Endothelial cell of umbilical vein (primary cell): ENCODE data around the gene MCTP1. TPM values are rescaled to one million over a fixed set of nuclear protein-coding genes. Genes with fewer than 3 reads are reported as not detected.

Source experiments
- BruUV-seq: library from RNA; stranded (reverse); fragments of 400-500 nt; replicated peaks from 2 replicates; lab custom pipeline; 2021; lab: Mats Ljungman, UMichigan
- CTCF ChIA-PET: fragments of 300-600, 350-600 bp; sonication (Branson Sonifier 250); formaldehyde crosslinking; loops from one replicate; lab custom pipeline; 2021; ENCODE audit warnings: antibody characterized with exemption, inconsistent platforms; lab: Charles Lee
- POLR2A ChIA-PET: fragments of 300-600, 350-600 bp; sonication (Branson Sonifier 250); formaldehyde crosslinking; loops from one replicate; lab custom pipeline; 2021; ENCODE audit warnings: antibody characterized with exemption, inconsistent platforms; lab: Charles Lee
- DNase-seq: peaks from one replicate; pipeline ENCODE4 v3.0.0-alpha.2; 2011; ENCODE audit warnings: low read depth, low spot score
- FAIRE-seq: peaks from 2 replicates; lab custom pipeline; 2011; peaks lifted over from hg19 to GRCh38; lab: Jason Lieb, UNC
- H2AFZ ChIP-seq: 2 replicates; pipeline ENCODE4 v1.6.0; 2012; ENCODE audit warnings: low read depth, low read length, control low read depth, inconsistent platforms
- H3K27ac ChIP-seq: 2 replicates; pipeline ENCODE4 v1.5.1; 2011; ENCODE audit warnings: low read depth, mild to moderate bottlenecking, control low read depth, low read length, moderate library complexity; ENCODE audit not compliant: insufficient read depth
- H3K27me3 ChIP-seq, 2 experiments: 2 replicates each; pipeline versions ENCODE4 v1.6.0 to v1.6.1; 2011; ENCODE audit warnings: low read length in 2 of 2, mixed read lengths in 1 of 2; ENCODE audit not compliant: control insufficient read depth in 2 of 2, insufficient read depth in 2 of 2
- H3K36me3 ChIP-seq, 2 experiments: 2 replicates in 1 of 2; 3 replicates in 1 of 2; pipeline ENCODE4 v1.5.1; 2011; ENCODE audit warnings: low read length in 2 of 2, mild to moderate bottlenecking in 1 of 2, moderate library complexity in 1 of 2; ENCODE audit not compliant: control insufficient read depth in 2 of 2, insufficient read depth in 2 of 2; ENCODE audit errors: extremely low read depth in 1 of 2
- H3K4me1 ChIP-seq: 3 replicates; pipeline ENCODE4 v1.5.1; 2011; ENCODE audit warnings: mild to moderate bottlenecking, low read length; ENCODE audit not compliant: control insufficient read depth, insufficient read depth; ENCODE audit errors: extremely low read depth
- H3K4me2 ChIP-seq: 2 replicates; pipeline ENCODE4 v1.6.1; 2011; ENCODE audit warnings: low read length, control low read depth, mixed read lengths; ENCODE audit not compliant: insufficient read depth
- H3K4me3 ChIP-seq, 3 experiments: fragments of 200-600 bp in 1 of 3; sonication (generic), shearing (Covaris generic) in 1 of 3; replicated peaks in 1 of 3; 2 replicates each; pipeline ENCODE4 v1.5.1; 2011 to 2016; ENCODE audit warnings: control low read depth in 3 of 3, low read length in 3 of 3, mild to moderate bottlenecking in 2 of 3, inconsistent platforms in 1 of 3, low read depth in 1 of 3, moderate library complexity in 1 of 3; ENCODE audit not compliant: insufficient read depth in 1 of 3
- H3K79me2 ChIP-seq: 2 replicates; pipeline ENCODE4 v1.6.0; 2012; ENCODE audit warnings: low read length, inconsistent platforms; ENCODE audit not compliant: control insufficient read depth, insufficient read depth
- H3K9ac ChIP-seq: replicated peaks from 2 replicates; pipeline ENCODE3; 2011; ENCODE audit warnings: low read length, control low read depth; ENCODE audit not compliant: insufficient read depth; ENCODE audit errors: extremely low read depth
- H3K9me1 ChIP-seq: replicated peaks from 3 replicates; pipeline ENCODE4 v1.6.0; 2011; ENCODE audit warnings: mild to moderate bottlenecking, low read length; ENCODE audit not compliant: control insufficient read depth, insufficient read depth; ENCODE audit errors: extremely low read depth
- H3K9me3 ChIP-seq: replicated peaks from 2 replicates; pipeline ENCODE4 v1.5.1; 2012; ENCODE audit warnings: low read length, inconsistent platforms; ENCODE audit not compliant: control insufficient read depth, insufficient read depth
- H4K20me1 ChIP-seq: replicated peaks from 2 replicates; pipeline ENCODE3; 2011; ENCODE audit warnings: mild to moderate bottlenecking, low read length; ENCODE audit not compliant: control insufficient read depth, insufficient read depth; ENCODE audit errors: extremely low read depth
- EZH2 ChIP-seq: IDR thresholded peaks from 2 replicates; pipeline ENCODE4 v1.6.1; 2012; ENCODE audit warnings: borderline replicate concordance, low read depth, mild to moderate bottlenecking, moderate library complexity, low read length, inconsistent platforms; ENCODE audit not compliant: severe bottlenecking
- FOS ChIP-seq: IDR thresholded peaks from 2 replicates; pipeline ENCODE4 v1.6.1; 2011; ENCODE audit warnings: mild to moderate bottlenecking, low read length, moderate library complexity, borderline replicate concordance; ENCODE audit not compliant: insufficient read depth
- GATA2 ChIP-seq: IDR thresholded peaks from 2 replicates; pipeline ENCODE4 v1.7.0; 2011; ENCODE audit warnings: low read depth, mild to moderate bottlenecking, moderate library complexity, mixed read lengths, low read length; ENCODE audit not compliant: insufficient read length, insufficient read depth
- JUN ChIP-seq: IDR thresholded peaks from 2 replicates; pipeline ENCODE4 v1.6.1; 2011; ENCODE audit warnings: borderline replicate concordance, low read depth; ENCODE audit not compliant: insufficient read length, insufficient read depth
- MYC ChIP-seq: IDR thresholded peaks from one replicate; pipeline ENCODE4 v1.6.1; 2011; ENCODE audit warnings: mild to moderate bottlenecking, low read depth, low read length
- POLR2A ChIP-seq: IDR thresholded peaks from 2 replicates; pipeline ENCODE4 v1.6.1; 2012; ENCODE audit warnings: low read depth, mild to moderate bottlenecking, control low read depth, low read length
- POLR2AphosphoS5 ChIP-seq: IDR thresholded peaks from 2 replicates; pipeline ENCODE4 v1.6.1; 2012; ENCODE audit warnings: low read depth, mild to moderate bottlenecking, control low read depth, low read length, moderate library complexity; ENCODE audit not compliant: insufficient read depth
- dilution Hi-C: fragments of 300-500 bp; cut with MboI; formaldehyde crosslinking; loops from one replicate; pipeline ENCODE4 v1.15.0; 2019; ENCODE audit warnings: low sequenced_read_pairs; ENCODE audit not compliant: extremely low pct_ligation_motif_present
- intact Hi-C: fragments of 100-400 bp; cut with micrococcal nuclease; formaldehyde crosslinking; loops from one replicate; pipeline ENCODE4 v1.10.0; 2022
- polyA plus RNA-seq, 4 experiments: library from polyadenylated mRNA; depleted of rRNA in 3 of 4; stranded (reverse) in 3 of 4; unstranded in 1 of 4; fragments of >200 nt; gene quantifications; 2 replicates each; pipeline versions ENCODE4 v1.2.1 to v1.2.3, GENCODE V29; 2011 to 2012; ENCODE audit warnings: missing spikeins in 1 of 4
- total RNA-seq: library from RNA; stranded (reverse); gene quantifications from 2 replicates; pipeline ENCODE4 v1.2.3, GENCODE V29; 2021
- TF ChIP-seq, protein P1 (sequence below): IDR thresholded peaks from 2 replicates; pipeline ENCODE4 v1.6.1; 2011; ENCODE audit not compliant: insufficient read depth, insufficient read length
- TF ChIP-seq, protein P2 (sequence below), 2 donors: IDR thresholded peaks; 1 replicate in 1 of 2; 2 replicates in 1 of 2; pipeline ENCODE4 v1.5.1; 2011; ENCODE audit warnings: low read length in 2 of 2, mild to moderate bottlenecking in 2 of 2, moderate library complexity in 2 of 2, control low read depth in 1 of 2, inconsistent platforms in 1 of 2, low read depth in 1 of 2; ENCODE audit not compliant: insufficient read depth in 1 of 2; ENCODE audit errors: extremely low read depth in 1 of 2

The MCTP1 gene
- total and polyA plus RNA-seq, 2 donors (not counting 3 experiments of a cell fraction or from before 2014, with no cell fraction given), result 79.3 to 203 TPM

DNA sequence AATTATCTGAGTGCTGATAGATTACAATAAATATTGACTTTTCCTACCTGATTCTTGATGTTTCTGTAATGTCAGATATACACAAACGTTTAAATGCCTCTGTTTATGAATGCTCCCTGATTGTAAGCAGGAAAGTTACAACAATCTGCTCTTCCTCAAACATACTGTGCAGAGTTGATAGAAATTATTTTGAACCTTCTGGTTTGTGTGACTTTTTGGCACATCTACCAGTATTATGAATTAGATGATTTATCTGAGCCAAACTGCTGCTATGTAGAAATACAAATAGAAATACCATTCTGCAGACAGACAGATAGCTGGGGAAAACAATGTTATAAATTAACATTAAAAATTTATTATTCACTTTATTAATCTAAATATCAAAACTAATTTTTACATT lies 553.4 kb downstream of the MCTP1 start:
- DNase-seq (no peak), FAIRE-seq (no peak)
- Histone ChIP-seq H3K79me2 (no peaks in the 10 kb centered on the region), H3K9me3 (no peaks in the 10 kb centered on the region), H3K4me1 (no peaks in the 10 kb centered on the region), H3K4me3 (no peak overlapping the region), H3K27me3 (no peaks in the 10 kb centered on the region), H3K9ac (no peak overlapping the region), H3K36me3 (peaks cover 2 to 4% of the 10 kb centered on the region in 2 experiments), H3K9me1 (no peaks in the 10 kb centered on the region), H4K20me1 (no peaks in the 10 kb centered on the region), H2AFZ (no peak overlapping the region), H3K4me2 (no peak overlapping the region), H3K27ac (no peak overlapping the region)
- CTCF ChIA-PET, result no interaction called here
- dilution Hi-C loops (no loop called here), intact Hi-C loops (no loop called here)
- TF ChIP-seq POLR2A (no peak), POLR2AphosphoS5 (no peak), FOS (no peak), MYC (no peak), JUN (no peak), EZH2 (no peak), GATA2 (no peak)
- TF ChIP-seq, protein P1, sequence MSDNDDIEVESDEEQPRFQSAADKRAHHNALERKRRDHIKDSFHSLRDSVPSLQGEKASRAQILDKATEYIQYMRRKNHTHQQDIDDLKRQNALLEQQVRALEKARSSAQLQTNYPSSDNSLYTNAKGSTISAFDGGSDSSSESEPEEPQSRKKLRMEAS, result no peak
- TF ChIP-seq, protein P2, sequence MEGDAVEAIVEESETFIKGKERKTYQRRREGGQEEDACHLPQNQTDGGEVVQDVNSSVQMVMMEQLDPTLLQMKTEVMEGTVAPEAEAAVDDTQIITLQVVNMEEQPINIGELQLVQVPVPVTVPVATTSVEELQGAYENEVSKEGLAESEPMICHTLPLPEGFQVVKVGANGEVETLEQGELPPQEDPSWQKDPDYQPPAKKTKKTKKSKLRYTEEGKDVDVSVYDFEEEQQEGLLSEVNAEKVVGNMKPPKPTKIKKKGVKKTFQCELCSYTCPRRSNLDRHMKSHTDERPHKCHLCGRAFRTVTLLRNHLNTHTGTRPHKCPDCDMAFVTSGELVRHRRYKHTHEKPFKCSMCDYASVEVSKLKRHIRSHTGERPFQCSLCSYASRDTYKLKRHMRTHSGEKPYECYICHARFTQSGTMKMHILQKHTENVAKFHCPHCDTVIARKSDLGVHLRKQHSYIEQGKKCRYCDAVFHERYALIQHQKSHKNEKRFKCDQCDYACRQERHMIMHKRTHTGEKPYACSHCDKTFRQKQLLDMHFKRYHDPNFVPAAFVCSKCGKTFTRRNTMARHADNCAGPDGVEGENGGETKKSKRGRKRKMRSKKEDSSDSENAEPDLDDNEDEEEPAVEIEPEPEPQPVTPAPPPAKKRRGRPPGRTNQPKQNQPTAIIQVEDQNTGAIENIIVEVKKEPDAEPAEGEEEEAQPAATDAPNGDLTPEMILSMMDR (IDR thresholded peaks at IDR 0.05; ENCODE audit: extremely low read depth in 1 of 2, insufficient read depth in 1 of 2, low read depth in 1 of 2, low read length in 2 of 2), result no peak
- BruUV-seq, result no TSS peak
- POLR2A ChIA-PET, result no interaction called here
